Measurements from ENCODE around the gene SERPINF2. TPM values are rescaled to one million over a fixed set of nuclear protein-coding genes. Genes with fewer than 3 reads are reported as not detected.

SERPINF2 gene
- total RNA-seq, 4 donors from 2014 or later = 0.85 to 6.4 (median 4.3) TPM

DNA sequence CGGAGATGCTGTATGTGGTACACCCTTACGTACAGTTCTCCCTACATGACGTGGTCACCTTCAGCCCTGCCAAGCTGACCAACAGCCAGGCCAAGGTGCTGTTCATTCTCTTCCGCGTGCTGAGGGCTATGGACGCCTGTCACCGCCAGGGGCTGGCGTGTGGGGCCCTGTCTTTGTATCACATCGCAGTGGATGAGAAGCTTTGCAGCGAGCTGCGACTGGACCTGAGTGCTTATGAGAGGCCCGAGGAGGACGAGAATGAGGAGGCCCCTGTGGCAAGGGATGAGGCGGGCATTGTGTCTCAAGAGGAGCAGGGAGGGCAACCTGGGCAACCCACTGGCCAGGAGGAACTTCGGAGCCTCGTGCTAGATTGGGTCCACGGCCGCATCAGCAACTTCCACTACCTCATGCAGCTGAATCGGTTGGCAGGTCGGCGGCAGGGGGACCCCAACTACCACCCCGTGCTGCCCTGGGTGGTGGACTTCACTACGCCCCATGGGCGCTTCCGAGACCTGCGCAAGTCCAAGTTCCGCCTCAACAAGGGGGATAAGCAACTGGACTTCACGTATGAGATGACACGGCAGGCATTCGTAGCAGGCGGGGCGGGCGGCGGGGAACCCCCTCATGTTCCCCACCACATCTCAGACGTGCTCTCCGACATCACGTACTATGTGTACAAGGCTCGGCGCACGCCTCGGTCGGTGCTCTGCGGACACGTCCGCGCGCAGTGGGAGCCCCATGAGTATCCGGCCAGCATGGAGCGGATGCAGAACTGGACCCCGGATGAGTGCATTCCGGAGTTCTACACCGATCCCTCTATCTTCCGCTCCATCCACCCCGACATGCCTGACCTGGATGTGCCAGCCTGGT is 16.8 kb upstream of the SERPINF2 start:
- H3K4me1 ChIP-seq = peaks cover 44 to 57% of the 10 kb centered on the region in 2 donors
- no peaks in the 10 kb centered on the region for H3K27me3 ChIP-seq
- peak overlapping the region; percentile 95 to 100 (median 99) for H3K27ac ChIP-seq
- H3K9me3 ChIP-seq = no peaks in the 10 kb centered on the region
- H3K36me3 ChIP-seq = peaks cover 0 to 27% of the 10 kb centered on the region in 2 donors
- intact Hi-C loops (cut with DNase I; ENCODE audit: low total_unique reads) = no loop called here
- no peak for DNase-seq
- ATAC-seq = no peak
- peak overlapping the region; percentile 62 to 88 (median 76) for H3K4me3 ChIP-seq
- TF ChIP-seq POLR2A (IDR thresholded peaks at IDR 0.05) = no peak
- TF ChIP-seq CTCF (IDR thresholded peaks at IDR 0.05 in 4 of 5, conservative IDR thresholded peaks at IDR 0.05 in 1 of 5) = no peak
- in situ Hi-C loops (cut with MboI; ENCODE audit: low sequenced_read_pairs in 4 of 4) = loop anchor here in 1 of 4 donors (10.0 kb wide), 1 partner anchor 49 kb away; no protein-coding TSS in a partner anchor

GRCh38 chr17:1726626-1727257 is 15.9 kb upstream of the SERPINF2 start:
- no peak for DNase-seq
- peak overlapping the region; percentile 27 to 100 (median 99) for H3K27ac ChIP-seq
- in situ Hi-C loops (cut with MboI; ENCODE audit: low sequenced_read_pairs in 4 of 4) = loop anchor here in 1 of 4 donors (10.0 kb wide), 1 partner anchor 48 kb away; no protein-coding TSS in a partner anchor
- TF ChIP-seq POLR2A (IDR thresholded peaks at IDR 0.05) (no peak), CTCF (IDR thresholded peaks at IDR 0.05 in 4 of 5, conservative IDR thresholded peaks at IDR 0.05 in 1 of 5) (no peak)
- intact Hi-C loops (cut with DNase I; ENCODE audit: low total_unique reads) = no loop called here
- peaks cover 0 to 27% of the 10 kb centered on the region in 2 donors for H3K36me3 ChIP-seq
- peaks cover 50 to 63% of the 10 kb centered on the region in 2 donors for H3K4me1 ChIP-seq
- H3K9me3 ChIP-seq = no peaks in the 10 kb centered on the region
- H3K4me3 ChIP-seq = no peak overlapping the region
- no peaks in the 10 kb centered on the region for H3K27me3 ChIP-seq
- ATAC-seq = no peak

- in situ Hi-C loops (cut with MboI; ENCODE audit: low sequenced_read_pairs in 4 of 4) (loop anchor here in 1 of 4 donors (10.0 kb wide), 1 partner anchor 47 kb away; no protein-coding TSS in a partner anchor), intact Hi-C loops (cut with DNase I; ENCODE audit: low total_unique reads) (no loop called here)
- TF ChIP-seq CTCF (IDR thresholded peaks at IDR 0.05 in 4 of 5, conservative IDR thresholded peaks at IDR 0.05 in 1 of 5) (no peak), POLR2A (IDR thresholded peaks at IDR 0.05) (no peak)
- no peak overlapping the region for H3K4me3 ChIP-seq
- peaks cover 51 to 64% of the 10 kb centered on the region in 2 donors for H3K4me1 ChIP-seq
- no peak for ATAC-seq
- H3K27me3 ChIP-seq = no peaks in the 10 kb centered on the region
- H3K27ac ChIP-seq = peak overlapping the region in 3 of 4 donors; percentile 20 to 100 (median 99)
- no peaks in the 10 kb centered on the region for H3K9me3 ChIP-seq
- peaks cover 0 to 30% of the 10 kb centered on the region in 2 donors for H3K36me3 ChIP-seq
- DNase-seq = no peak
These were observed 15.3 kb upstream of the SERPINF2 start for GRCh38 chr17:1727258-1727789.

GRCh38 chr17:1727876-1728630 is 14.6 kb upstream of the SERPINF2 start:
- peak overlapping the region; percentile 20 to 100 (median 76) for H3K27ac ChIP-seq
- no peak overlapping the region for H3K4me3 ChIP-seq
- H3K4me1 ChIP-seq = peaks cover 52 to 66% of the 10 kb centered on the region in 2 donors
- H3K36me3 ChIP-seq = peaks cover 0 to 36% of the 10 kb centered on the region in 2 donors
- intact Hi-C loops (cut with DNase I; ENCODE audit: low total_unique reads) = no loop called here
- in situ Hi-C loops (cut with MboI; ENCODE audit: low sequenced_read_pairs in 4 of 4) = loop anchor here in 1 of 4 donors (10.0 kb wide), 1 partner anchor 47 kb away; no protein-coding TSS in a partner anchor
- TF ChIP-seq CTCF (IDR thresholded peaks at IDR 0.05 in 4 of 5, conservative IDR thresholded peaks at IDR 0.05 in 1 of 5) = no peak
- no peak for TF ChIP-seq POLR2A (IDR thresholded peaks at IDR 0.05)
- H3K9me3 ChIP-seq = no peaks in the 10 kb centered on the region
- no peak for ATAC-seq
- H3K27me3 ChIP-seq = no peaks in the 10 kb centered on the region
- DNase-seq = no peak
